A549 (cell line): ENCODE measurements around the gene ADGRL3. TPM values are rescaled to one million over a fixed set of nuclear protein-coding genes. Genes with fewer than 3 reads are reported as not detected.
"Not testable (repeated sequence)": the region's sequence is repeated elsewhere in the genome, so short reads cannot be mapped to it uniquely, and the experiment has no call there.

ENCODE experiments used
- ATAC-seq, 2 experiments: fragments of 200-7000 bp in 1 of 2; fragments of >200 bp in 1 of 2; cut with Nextera tagmentation in 1 of 2; cut with Tn5 transposase in 1 of 2; 3 replicates each; pipeline versions ENCODE4 v1.8.0 to v1.9.1; 2018 to 2020; ENCODE audit warnings: mild to moderate bottlenecking in 1 of 2, moderate library complexity in 1 of 2
- CTCF ChIA-PET: fragments of 300-600 bp; sonication (Branson Sonifier 250); formaldehyde crosslinking; extraction: SDS; loops from one replicate; lab custom pipeline; 2021; ENCODE audit warnings: antibody characterized with exemption, inconsistent platforms; lab: Yijun Ruan, JAX
- POLR2A ChIA-PET: fragments of 350-600 bp; formaldehyde crosslinking; extraction: SDS; loops from one replicate; lab custom pipeline; 2021; ENCODE audit warnings: antibody characterized with exemption, inconsistent platforms; lab: Yijun Ruan, JAX
- DNase-seq, 2 experiments: peaks; one replicate each; pipeline versions ENCODE4 v3.0.0 to v3.0.0-alpha.2; 2011 to 2016; ENCODE audit warnings: low read depth in 1 of 2, low spot score in 1 of 2
- FAIRE-seq: peaks from 2 replicates; lab custom pipeline; 2011; peaks lifted over from hg19 to GRCh38; lab: Jason Lieb, UNC
- H3K27ac ChIP-seq, 2 experiments: fragments of >200 bp; sonication (Bioruptor Twin); formaldehyde crosslinking; 3 replicates each; pipeline ENCODE4 v1.5.1; 2016 to 2017
- H3K4me1 ChIP-seq: fragments of >200 bp; sonication (Bioruptor Twin); formaldehyde crosslinking; 3 replicates; pipeline ENCODE4 v1.6.1; 2016
- H3K4me2 ChIP-seq: fragments of >200 bp; sonication (Bioruptor Twin); formaldehyde crosslinking; 3 replicates; pipeline ENCODE4 v1.6.1; 2016
- H3K4me3 ChIP-seq: fragments of >200 bp; sonication (Bioruptor Twin); formaldehyde crosslinking; 3 replicates; pipeline ENCODE4 v1.5.1; 2016
- H3K9me3 ChIP-seq: fragments of >200 bp; sonication (Bioruptor Twin); formaldehyde crosslinking; 3 replicates; pipeline ENCODE4 v1.6.1; 2016
- CBX8 ChIP-seq: fragments of 200-600 bp; sonication (generic); IDR thresholded peaks from 2 replicates; pipeline ENCODE4 v1.6.1; 2016
- CEBPB ChIP-seq, 2 experiments: fragments of >200 bp in 1 of 2; sonication (Bioruptor Twin) in 1 of 2; formaldehyde crosslinking in 1 of 2; IDR thresholded peaks; 2 replicates each; pipeline ENCODE4 v1.6.1; 2012 to 2016
- CHD2 ChIP-seq: fragments of 150-350 bp; IDR thresholded peaks from 2 replicates; pipeline ENCODE4 v1.6.1; 2014; ENCODE audit warnings: low read length; ENCODE audit not compliant: partially characterized antibody
- E2F6 ChIP-seq: IDR thresholded peaks from 2 replicates; pipeline ENCODE4 v1.6.1; 2012; ENCODE audit warnings: low read depth, borderline replicate concordance
- EHMT2 ChIP-seq: fragments of 200-600 bp; sonication (generic); IDR thresholded peaks from 2 replicates; pipeline ENCODE4 v1.6.1; 2016; ENCODE audit warnings: antibody characterized with exemption, low read depth, mild to moderate bottlenecking, moderate library complexity
- ELK1 ChIP-seq: fragments of 150-350 bp; IDR thresholded peaks from 2 replicates; pipeline ENCODE4 v1.6.1; 2014; ENCODE audit warnings: low read depth, mild to moderate bottlenecking, low read length
- EP300 ChIP-seq, 2 experiments: fragments of >200 bp; sonication (Bioruptor Twin); formaldehyde crosslinking; IDR thresholded peaks; 2 replicates in 1 of 2; 3 replicates in 1 of 2; pipeline ENCODE4 v1.6.1; 2016 to 2017
- HOXA7 ChIP-seq: fragments of 250-450 bp; sonication (Bioruptor Pico); IDR thresholded peaks from 2 replicates; pipeline ENCODE4 v1.5.0; 2020; ENCODE audit warnings: mild to moderate bottlenecking, moderate library complexity
- HOXB5 ChIP-seq: fragments of 250-450 bp; sonication (Bioruptor Pico); IDR thresholded peaks from 2 replicates; pipeline ENCODE4 v1.5.0; 2020; ENCODE audit warnings: mild to moderate bottlenecking, moderate library complexity
- JUN ChIP-seq, 2 experiments: fragments of >200 bp; sonication (Bioruptor Twin); formaldehyde crosslinking; IDR thresholded peaks; 2 replicates in 1 of 2; 3 replicates in 1 of 2; pipeline ENCODE4 v1.6.1; 2016 to 2017
- JUNB ChIP-seq: fragments of >200 bp; sonication (Bioruptor Twin); formaldehyde crosslinking; IDR thresholded peaks from 2 replicates; pipeline ENCODE4 v1.6.1; 2016
- KDM1A ChIP-seq: fragments of 200-600 bp; sonication (generic); IDR thresholded peaks from 2 replicates; pipeline ENCODE4 v1.6.1; 2016; ENCODE audit warnings: low read depth, mild to moderate bottlenecking
- KDM5A ChIP-seq: fragments of 200-600 bp; sonication (generic); IDR thresholded peaks from 2 replicates; pipeline ENCODE4 v1.6.1; 2016; ENCODE audit warnings: antibody characterized with exemption, mild to moderate bottlenecking
- MAFK ChIP-seq: fragments of 450-650 bp; IDR thresholded peaks from 2 replicates; pipeline ENCODE4 v1.6.1; 2014; ENCODE audit not compliant: partially characterized antibody
- MAZ ChIP-seq: fragments of 150-350 bp; IDR thresholded peaks from 2 replicates; pipeline ENCODE4 v1.6.1; 2014; ENCODE audit warnings: antibody characterized with exemption, low read depth, low read length, borderline replicate concordance
- NFE2L2 ChIP-seq: fragments of 150-350 bp; conservative IDR thresholded peaks from 2 replicates; pipeline ENCODE4 v1.6.1; 2014; ENCODE audit warnings: low read length
- NPAS2 ChIP-seq: fragments of 250-450 bp; sonication (Bioruptor Pico); IDR thresholded peaks from 2 replicates; pipeline ENCODE4 v1.8.0; 2022; ENCODE audit warnings: mild to moderate bottlenecking, moderate library complexity, borderline replicate concordance
- NR3C1 ChIP-seq: fragments of >200 bp; sonication (Bioruptor Twin); formaldehyde crosslinking; IDR thresholded peaks from 3 replicates; pipeline ENCODE4 v1.6.1; 2017
- PBX3 ChIP-seq: IDR thresholded peaks from 2 replicates; pipeline ENCODE4 v1.6.1; 2012
- PHF8 ChIP-seq: fragments of 200-600 bp; sonication (generic); IDR thresholded peaks from 2 replicates; pipeline ENCODE4 v1.6.1; 2016; ENCODE audit warnings: low read depth, mild to moderate bottlenecking, antibody characterized with exemption, moderate library complexity, borderline replicate concordance
- RARB ChIP-seq: fragments of 250-450 bp; sonication (Bioruptor Pico); IDR thresholded peaks from 2 replicates; pipeline ENCODE4 v1.8.0; 2021; ENCODE audit warnings: mild to moderate bottlenecking, moderate library complexity
- REST ChIP-seq: fragments of 200-600 bp; sonication (generic); IDR thresholded peaks from 2 replicates; pipeline ENCODE4 v1.6.1; 2016; ENCODE audit warnings: antibody characterized with exemption, mild to moderate bottlenecking, moderate library complexity
- RNF2 ChIP-seq: fragments of 200-600 bp; sonication (generic); IDR thresholded peaks from 2 replicates; pipeline ENCODE4 v1.6.1; 2016; ENCODE audit warnings: low read depth, mild to moderate bottlenecking, antibody characterized with exemption, moderate library complexity, borderline replicate concordance
- SREBF2 ChIP-seq: fragments of 450-650 bp; IDR thresholded peaks from 2 replicates; pipeline ENCODE4 v1.6.1; 2014; ENCODE audit warnings: mild to moderate bottlenecking, moderate library complexity
- TP53 ChIP-seq: fragments of 250-450 bp; sonication (Bioruptor Pico); IDR thresholded peaks from 2 replicates; pipeline ENCODE4 v1.5.0; 2021; ENCODE audit warnings: mild to moderate bottlenecking, moderate library complexity
- ZNF302 ChIP-seq: fragments of 250-450 bp; sonication (Bioruptor Pico); IDR thresholded peaks from 2 replicates; pipeline ENCODE4 v1.9.0; 2021; ENCODE audit warnings: inconsistent platforms, mild to moderate bottlenecking, moderate library complexity
- WGBS: methylation state at CpG from one replicate; pipeline ENCODE4 v1.1.6; 2017; ENCODE audit errors: missing lambda C conversion rate; 5-methylcytosine and 5-hydroxymethylcytosine counted together
- polyA plus RNA-seq, 4 experiments: library from polyadenylated mRNA; depleted of rRNA in 3 of 4; stranded (reverse); fragments of >200 nt; fragmentation: RNase III in 1 of 4; extraction: RNeasy Plus Mini Kit Qiagen cat#74134 plus additional on column Dnase treatment in 1 of 4; gene quantifications; 2 replicates in 3 of 4; 3 replicates in 1 of 4; pipeline ENCODE4 v1.2.3, GENCODE V29; 2011 to 2017

The ADGRL3 gene
- polyA plus RNA-seq, 2 of the 4 experiments (the other 2 are of a cell fraction): 0.05 to 0.12 TPM

GRCh38 chr4:61851126-61851525 is 651.0 kb downstream of the ADGRL3 start:
- CTCF ChIA-PET: no interaction called here
- no peak for FAIRE-seq
- H3K4me3 ChIP-seq: no peak overlapping the region
- H3K9me3 ChIP-seq: no peaks in the 10 kb centered on the region
- POLR2A ChIA-PET: no interaction called here
- H3K27ac ChIP-seq: no peak overlapping the region
- ATAC-seq: no peak
- no peak for DNase-seq
- no peaks in the 10 kb centered on the region for H3K4me1 ChIP-seq
- TF ChIP-seq RNF2 (no peak), JUNB (no peak), KDM1A (no peak)
- 18% methylated on average over 3 of the region's 3 CpGs for WGBS
- H3K4me2 ChIP-seq: no peak overlapping the region

- ATAC-seq, H3K27ac ChIP-seq, FAIRE-seq, POLR2A ChIA-PET, CTCF ChIA-PET, H3K4me2 ChIP-seq, DNase-seq, H3K9me3 ChIP-seq, H3K4me1 ChIP-seq, H3K4me3 ChIP-seq: not testable (repeated sequence)
- 42% methylated on average over 5 of the region's 5 CpGs for WGBS
These were observed 652.0 kb downstream of the ADGRL3 start for GRCh38 chr4:61852105-61852504.

GRCh38 chr4:61853041-61853440 is 652.9 kb downstream of the ADGRL3 start:
- no peak overlapping the region for H3K27ac ChIP-seq
- no peaks in the 10 kb centered on the region for H3K9me3 ChIP-seq
- ChIA-PET CTCF (no interaction called here), POLR2A (no interaction called here)
- H3K4me3 ChIP-seq: no peak overlapping the region
- no peak overlapping the region for H3K4me2 ChIP-seq
- FAIRE-seq: no peak
- ATAC-seq: no peak
- TF ChIP-seq PHF8: no peak
- TF ChIP-seq RNF2: no peak
- TF ChIP-seq CBX8: no peak
- no peak for TF ChIP-seq NPAS2 (CRISPR knock-in tag)
- no peak for TF ChIP-seq HOXA7 (CRISPR knock-in tag)
- no peak for TF ChIP-seq JUN (IDR thresholded peaks at IDR 0.05)
- TF ChIP-seq ZNF302 (CRISPR knock-in tag): no peak
- TF ChIP-seq NFE2L2: no peak
- TF ChIP-seq RARB (CRISPR knock-in tag): no peak
- no peak for TF ChIP-seq CHD2
- TF ChIP-seq TP53: no peak
- no peak for TF ChIP-seq HOXB5 (CRISPR knock-in tag)
- no peak for TF ChIP-seq SREBF2
- no peak for TF ChIP-seq PBX3
- no peak for TF ChIP-seq CEBPB (IDR thresholded peaks at IDR 0.05)
- no peak for TF ChIP-seq E2F6
- TF ChIP-seq KDM5A: no peak
- TF ChIP-seq MAZ: no peak
- DNase-seq: no peak
- WGBS: 50% methylated on average over 6 of the region's 6 CpGs
- no peaks in the 10 kb centered on the region for H3K4me1 ChIP-seq

- FAIRE-seq: no peak
- no peak overlapping the region for H3K4me2 ChIP-seq
- TF ChIP-seq CBX8 (no peak), EHMT2 (no peak), REST (no peak), CHD2 (no peak), ZNF302 (CRISPR knock-in tag) (no peak), JUN (IDR thresholded peaks at IDR 0.05) (no peak), ELK1 (no peak), EP300 (IDR thresholded peaks at IDR 0.05) (no peak), NR3C1 (no peak), RARB (CRISPR knock-in tag) (no peak), MAFK (no peak)
These were observed 660.2 kb downstream of the ADGRL3 start for GRCh38 chr4:61860376-61860775.

More at GRCh38 chr4:61860376-61860775, 660.2 kb downstream of the ADGRL3 start:
- ChIA-PET CTCF (no interaction called here), POLR2A (no interaction called here)
- Histone ChIP-seq H3K4me1 (no peaks in the 10 kb centered on the region), H3K9me3 (no peaks in the 10 kb centered on the region), H3K4me3 (no peak overlapping the region), H3K27ac (no peak overlapping the region)
- ATAC-seq (no peak), DNase-seq (no peak)
- WGBS: 34% methylated on average over 6 of the region's 6 CpGs
